Stomach (tissue), 9 donors: ENCODE results near the gene TNFRSF25. TPM values are rescaled to one million over a fixed set of nuclear protein-coding genes. Genes with fewer than 3 reads are reported as not detected.
"Not testable (repeated sequence)": the region's sequence is repeated elsewhere in the genome, so short reads cannot be mapped to it uniquely, and the experiment has no call there.

Experiments
- DNase-seq, 2 donors: peaks; one replicate each; pipeline versions ENCODE4 v3.0.0 to v3.0.0-alpha.2; 2013 to 2019
- H3K27ac ChIP-seq, 5 donors: fragments of 200-600 bp in 4 of 5; sonication (generic) in 4 of 5; one replicate each; pipeline ENCODE4 v1.5.1; 2013 to 2019; ENCODE audit warnings: mild to moderate bottlenecking in 1 of 5, moderate library complexity in 1 of 5
- H3K27me3 ChIP-seq, 3 donors: fragments of 200-600 bp; sonication (generic); one replicate each; pipeline ENCODE4 v1.5.1; 2017 to 2019; ENCODE audit warnings: mixed run types in 1 of 3
- H3K36me3 ChIP-seq, 4 donors: fragments of 200-600 bp; sonication (generic); 1 replicate in 3 of 4; 2 replicates in 1 of 4; pipeline ENCODE4 v1.5.1; 2016 to 2019
- H3K4me1 ChIP-seq, 4 donors: fragments of 200-600 bp; sonication (generic); one replicate each; pipeline ENCODE4 v1.5.1; 2016 to 2019
- H3K4me3 ChIP-seq, 4 donors: fragments of 200-600 bp; sonication (generic) in 3 of 4; one replicate each; pipeline ENCODE4 v1.5.1; 2016 to 2019; ENCODE audit warnings: mild to moderate bottlenecking in 1 of 4
- H3K9me3 ChIP-seq, 4 donors: fragments of 200-600 bp; sonication (generic); one replicate each; pipeline ENCODE4 v1.5.1; 2016 to 2019
- EP300 ChIP-seq: sonication (generic); formaldehyde crosslinking; IDR thresholded peaks from one replicate; pipeline ENCODE4 v1.6.1; 2017; ENCODE audit warnings: antibody characterized with exemption
- POLR2A ChIP-seq, 4 donors: fragments of 450-650 bp; IDR thresholded peaks; one replicate each; pipeline ENCODE4 v1.6.1; 2016; ENCODE audit warnings: antibody characterized with exemption in 4 of 4, control low read depth in 2 of 4, mild to moderate bottlenecking in 1 of 4, moderate library complexity in 1 of 4
- POLR2AphosphoS5 ChIP-seq, 3 donors: sonication (generic); formaldehyde crosslinking; IDR thresholded peaks; one replicate each; pipeline ENCODE4 v1.6.1; 2016; ENCODE audit warnings: antibody characterized with exemption in 3 of 3
- WGBS, 5 donors: extraction: QIAGEN DNeasy Blood & Tissue Kit in 3 of 5; methylation state at CpG; one replicate each; pipeline versions ENCODE4 v1.1.5 to v1.1.7; 2013 to 2018; 5-methylcytosine and 5-hydroxymethylcytosine counted together
- intact Hi-C: fragments of 100-400 bp; cut with DNase I; formaldehyde crosslinking; loops from one replicate; pipeline ENCODE4 v1.15.1; 2023; ENCODE audit warnings: low total_unique reads
- polyA plus RNA-seq, 3 donors: library from polyadenylated mRNA; stranded (reverse); fragments of 200-250 nt; gene quantifications; one replicate each; pipeline ENCODE4 v1.2.3, GENCODE V29; 2013
- total RNA-seq, 5 donors: library from RNA; depleted of rRNA; stranded (reverse); fragments of >200 nt; gene quantifications; one replicate each; pipeline versions ENCODE4 v1.1.0 to v1.2.3, GENCODE V29; 2014 to 2016
- TF ChIP-seq, protein P1 (sequence below), 7 experiments: fragments of 450-650 bp in 4 of 7; fragments of 200-600 bp in 3 of 7; sonication (generic) in 3 of 7; IDR thresholded peaks; one replicate each; pipeline ENCODE4 v1.5.1; 2016 to 2019; ENCODE audit warnings: antibody characterized with exemption in 7 of 7, control low read depth in 2 of 7, mild to moderate bottlenecking in 1 of 7
- donor health status: healthy with polysubstance abuse.
- donor health status: Bipolar disorder and iron deficiency.
- donor health status: healthy.

The TNFRSF25 gene
- total and polyA plus RNA-seq, 8 donors = 2.7 to 215 (median 15.2) TPM

DNA sequence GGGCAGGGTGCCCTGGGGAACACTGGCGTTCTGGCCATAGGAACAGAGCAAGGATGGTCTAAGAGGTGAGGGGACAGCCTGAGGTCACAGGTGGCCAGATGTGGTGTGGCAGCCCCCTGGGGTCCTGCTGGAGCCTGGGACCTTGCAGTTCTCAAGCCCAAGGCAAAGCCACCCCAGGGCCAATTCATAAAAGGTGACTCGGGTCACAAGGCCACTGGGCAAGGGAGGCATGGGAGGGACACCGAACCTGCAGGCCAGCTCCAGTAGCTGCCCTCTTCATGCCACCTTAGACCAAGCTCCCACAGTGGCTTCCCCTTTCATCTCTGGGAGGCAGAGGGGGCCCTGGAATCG lies 19.3 kb downstream of the TNFRSF25 start:
- TF ChIP-seq POLR2AphosphoS5 (IDR thresholded peaks at IDR 0.05) (no peak), POLR2A (IDR thresholded peaks at IDR 0.05) (no peak), EP300 (no peak)
- TF ChIP-seq, protein P1, sequence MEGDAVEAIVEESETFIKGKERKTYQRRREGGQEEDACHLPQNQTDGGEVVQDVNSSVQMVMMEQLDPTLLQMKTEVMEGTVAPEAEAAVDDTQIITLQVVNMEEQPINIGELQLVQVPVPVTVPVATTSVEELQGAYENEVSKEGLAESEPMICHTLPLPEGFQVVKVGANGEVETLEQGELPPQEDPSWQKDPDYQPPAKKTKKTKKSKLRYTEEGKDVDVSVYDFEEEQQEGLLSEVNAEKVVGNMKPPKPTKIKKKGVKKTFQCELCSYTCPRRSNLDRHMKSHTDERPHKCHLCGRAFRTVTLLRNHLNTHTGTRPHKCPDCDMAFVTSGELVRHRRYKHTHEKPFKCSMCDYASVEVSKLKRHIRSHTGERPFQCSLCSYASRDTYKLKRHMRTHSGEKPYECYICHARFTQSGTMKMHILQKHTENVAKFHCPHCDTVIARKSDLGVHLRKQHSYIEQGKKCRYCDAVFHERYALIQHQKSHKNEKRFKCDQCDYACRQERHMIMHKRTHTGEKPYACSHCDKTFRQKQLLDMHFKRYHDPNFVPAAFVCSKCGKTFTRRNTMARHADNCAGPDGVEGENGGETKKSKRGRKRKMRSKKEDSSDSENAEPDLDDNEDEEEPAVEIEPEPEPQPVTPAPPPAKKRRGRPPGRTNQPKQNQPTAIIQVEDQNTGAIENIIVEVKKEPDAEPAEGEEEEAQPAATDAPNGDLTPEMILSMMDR (IDR thresholded peaks at IDR 0.05) = no peak
- H3K4me1 ChIP-seq = peaks cover 24 to 47% (median 39%) of the 10 kb centered on the region in 4 donors
- intact Hi-C loops = no loop called here
- H3K4me3 ChIP-seq = peak overlapping the region in 3 of 4 donors; percentile 11 to 42 (median 21)
- H3K27me3 ChIP-seq = peaks cover 13 to 89% (median 53%) of the 10 kb centered on the region in 3 donors
- no peaks in the 10 kb centered on the region for H3K9me3 ChIP-seq
- no peak overlapping the region for H3K27ac ChIP-seq
- no peak for DNase-seq
- WGBS, 5 donors = 58 to 95% (median 64%) methylated on average over 3 to 4 of the region's 4 CpGs
- no peaks in the 10 kb centered on the region for H3K36me3 ChIP-seq

DNA sequence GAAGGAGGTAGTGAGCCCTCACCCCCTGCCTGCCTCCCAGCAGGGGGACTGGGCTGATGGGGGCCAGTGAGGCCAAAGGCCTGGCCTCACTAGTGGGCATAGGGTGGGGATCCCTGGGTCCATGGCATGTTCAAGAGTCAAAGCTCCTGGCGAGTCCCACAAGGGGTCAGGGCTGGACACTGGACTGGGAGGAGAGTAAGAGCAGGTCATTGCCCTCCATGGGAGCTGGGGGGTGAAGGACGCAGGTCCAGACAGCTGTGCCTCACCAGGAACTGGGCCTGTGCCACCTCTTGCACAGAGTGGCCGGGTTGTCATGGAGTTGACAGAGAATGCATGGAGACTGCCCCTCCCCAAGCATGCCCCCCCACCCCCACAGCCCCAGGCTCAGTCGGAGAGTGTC lies 20.0 kb downstream of the TNFRSF25 start:
- Histone ChIP-seq H3K4me1 (peaks cover 24 to 39% (median 36%) of the 10 kb centered on the region in 4 donors), H3K27me3 (peaks cover 13 to 89% (median 48%) of the 10 kb centered on the region in 3 donors)
- H3K27ac ChIP-seq, H3K36me3 ChIP-seq, DNase-seq, H3K9me3 ChIP-seq, H3K4me3 ChIP-seq, intact Hi-C loops: not testable (repeated sequence)
- WGBS, 5 donors = 67 to 93% (median 76%) methylated on average over 2 to 4 of the region's 4 CpGs

DNA sequence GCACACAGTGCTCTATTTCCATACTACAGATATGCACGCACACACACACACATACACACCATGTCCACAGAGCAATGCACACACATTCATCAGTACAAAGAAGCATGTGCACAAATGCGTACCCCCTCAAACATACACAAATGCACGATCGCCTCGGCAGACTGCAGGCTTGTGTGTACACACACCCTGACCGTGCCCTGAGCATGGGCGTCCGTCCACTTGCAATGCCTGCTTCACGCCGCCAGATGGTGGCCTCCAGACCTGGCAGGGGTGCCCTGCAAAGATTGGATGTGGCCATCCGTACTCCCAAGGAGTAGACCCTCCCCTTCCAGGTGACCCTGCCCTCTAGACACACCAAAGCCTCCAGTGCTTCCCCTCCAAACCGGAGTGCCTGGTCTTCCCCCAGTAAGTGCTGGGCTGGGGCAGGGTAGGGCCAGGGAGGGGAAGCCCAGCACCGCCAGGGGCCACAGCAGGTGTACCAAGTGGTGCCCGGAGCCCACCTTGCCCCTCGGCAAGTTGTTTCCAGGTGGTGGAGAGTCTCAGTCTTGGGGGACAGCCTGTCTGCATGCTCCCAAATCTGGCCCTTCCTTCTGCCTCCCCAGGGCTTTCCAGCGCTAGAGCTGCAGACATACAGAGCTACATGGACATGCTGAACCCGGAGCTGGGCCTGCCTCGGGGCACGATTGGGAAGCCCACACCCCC lies 20.8 kb downstream of the TNFRSF25 start:
- H3K36me3 ChIP-seq = no peaks in the 10 kb centered on the region
- no peak overlapping the region for H3K27ac ChIP-seq
- 31 to 49% (median 45%) methylated on average over 14 to 19 of the region's 19 CpGs for WGBS, 5 donors
- TF ChIP-seq, protein P1 (IDR thresholded peaks at IDR 0.05) = peak in 5 of 7 experiments; percentile 51 to 78 (median 69)
- TF ChIP-seq POLR2A (IDR thresholded peaks at IDR 0.05) (no peak), POLR2AphosphoS5 (IDR thresholded peaks at IDR 0.05) (no peak), EP300 (no peak)
- peak; percentile 76 to 80 for DNase-seq
- H3K4me1 ChIP-seq = peaks cover 24 to 40% (median 39%) of the 10 kb centered on the region in 4 donors
- no peaks in the 10 kb centered on the region for H3K9me3 ChIP-seq
- no peak overlapping the region for H3K4me3 ChIP-seq
- H3K27me3 ChIP-seq = peaks cover 13 to 89% (median 49%) of the 10 kb centered on the region in 3 donors
- intact Hi-C loops = no loop called here

DNA sequence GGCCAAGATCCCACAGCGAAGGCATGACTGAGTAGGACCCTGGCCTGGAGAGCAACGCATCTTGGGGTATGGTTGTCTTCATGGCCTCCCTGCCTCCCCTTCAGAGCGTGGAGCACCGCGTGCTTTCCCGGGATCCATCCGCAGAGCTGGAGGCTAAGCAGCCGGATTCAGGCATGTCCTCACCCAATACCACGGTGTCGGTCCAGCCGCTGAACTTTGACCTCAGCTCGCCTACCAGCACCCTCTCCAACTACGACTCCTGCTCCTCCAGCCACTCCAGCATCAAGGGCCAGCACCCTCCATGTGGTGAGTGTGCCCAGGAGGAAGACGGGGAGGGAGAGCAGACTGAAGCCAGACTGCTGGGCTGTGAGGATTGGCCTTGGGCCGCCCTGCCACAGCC lies 21.6 kb downstream of the TNFRSF25 start:
- Histone ChIP-seq H3K27ac (no peak overlapping the region), H3K36me3 (no peaks in the 10 kb centered on the region), H3K27me3 (peaks cover 13 to 89% (median 46%) of the 10 kb centered on the region in 3 donors), H3K4me3 (no peak overlapping the region), H3K4me1 (peaks cover 24 to 42% (median 39%) of the 10 kb centered on the region in 4 donors), H3K9me3 (no peaks in the 10 kb centered on the region)
- 86 to 90% (median 87%) methylated on average over 14 to 15 of the region's 15 CpGs for WGBS, 5 donors
- DNase-seq = no peak
- TF ChIP-seq POLR2A (IDR thresholded peaks at IDR 0.05) (no peak), POLR2AphosphoS5 (IDR thresholded peaks at IDR 0.05) (no peak), EP300 (no peak)
- TF ChIP-seq, protein P1 (IDR thresholded peaks at IDR 0.05) = no peak
- intact Hi-C loops = no loop called here
